K562 (cell line): ENCODE results near the gene WNT8A. TPM values are rescaled to one million over a fixed set of nuclear protein-coding genes. Genes with fewer than 3 reads are reported as not detected.

ENCODE experiments used
- ATAC-seq: fragments of 200-7000 bp; cut with Tn5 transposase; 3 replicates; pipeline ENCODE4 v1.9.1; 2020; ENCODE audit warnings: moderate library complexity
- BruUV-seq: library from RNA; stranded (reverse); fragments of 400-500 nt; replicated peaks from 2 replicates; lab custom pipeline; 2021; lab: Mats Ljungman, UMichigan
- CTCF ChIA-PET: fragments of 300-600 bp; formaldehyde crosslinking; extraction: SDS; loops from one replicate; lab custom pipeline; 2021; ENCODE audit warnings: low intra/inter-chr PET ratio; lab: Yijun Ruan, JAX
- POLR2A ChIA-PET: fragments of 300-600, 350-650 bp; sonication (Branson Sonifier 250); formaldehyde crosslinking; extraction: SDS; loops from one replicate; lab custom pipeline; 2021; ENCODE audit warnings: antibody characterized with exemption, inconsistent platforms; lab: Yijun Ruan, JAX
- DNase-seq, 4 experiments: peaks; one replicate each; pipeline versions ENCODE4 v3.0.0 to v3.0.0-alpha.2; 2011 to 2018; ENCODE audit warnings: low spot score in 3 of 4, mixed read lengths in 3 of 4; ENCODE audit errors: extremely low read depth in 1 of 4
- FAIRE-seq: peaks from 2 replicates; lab custom pipeline; 2011; peaks lifted over from hg19 to GRCh38; lab: Jason Lieb, UNC
- H2AFZ ChIP-seq: 2 replicates; pipeline ENCODE4 v1.6.0; 2011; ENCODE audit warnings: low read depth, low read length, control low read depth, inconsistent platforms
- H3K27ac ChIP-seq: fragments of 200-600 bp; 3 replicates; pipeline ENCODE4 v1.8.0; 2011; ENCODE audit warnings: low read depth, mild to moderate bottlenecking, control low read depth, inconsistent platforms, low read length, moderate library complexity, mixed read lengths; ENCODE audit errors: extremely low read depth
- H3K27me3 ChIP-seq, 2 experiments: fragments of 300-600 bp in 1 of 2; 2 replicates in 1 of 2; 3 replicates in 1 of 2; pipeline versions ENCODE4 v1.6.0 to v1.8.0; 2011; ENCODE audit warnings: inconsistent platforms in 2 of 2, low read length in 2 of 2, mild to moderate bottlenecking in 1 of 2, mixed read lengths in 1 of 2, moderate library complexity in 1 of 2; ENCODE audit not compliant: control insufficient read depth in 2 of 2, insufficient read depth in 2 of 2
- H3K36me3 ChIP-seq: fragments of 300-600 bp; 3 replicates; pipeline ENCODE4 v1.8.0; 2011; ENCODE audit warnings: mild to moderate bottlenecking, low read length, inconsistent platforms; ENCODE audit not compliant: control insufficient read depth, insufficient read depth
- H3K4me1 ChIP-seq, 2 experiments: fragments of 200-600 bp in 1 of 2; replicated peaks in 1 of 2; 2 replicates in 1 of 2; 3 replicates in 1 of 2; pipeline versions ENCODE4 v1.5.1 to v1.8.0; 2011; ENCODE audit warnings: inconsistent platforms in 2 of 2, low read length in 2 of 2, mild to moderate bottlenecking in 1 of 2, mixed read lengths in 1 of 2, moderate library complexity in 1 of 2; ENCODE audit not compliant: control insufficient read depth in 2 of 2, insufficient read depth in 2 of 2
- H3K4me2 ChIP-seq: 2 replicates; pipeline ENCODE4 v1.6.1; 2011; ENCODE audit warnings: low read length, control low read depth, inconsistent platforms, mixed read lengths; ENCODE audit not compliant: insufficient read depth
- H3K4me3 ChIP-seq: fragments of 200-600 bp; sonication (generic), shearing (Covaris generic); 2 replicates; pipeline ENCODE4 v1.5.1; 2016; ENCODE audit warnings: control low read depth, inconsistent platforms
- H3K79me2 ChIP-seq: fragments of 200-600 bp; 3 replicates; pipeline ENCODE4 v1.8.0; 2011; ENCODE audit warnings: low read length, inconsistent platforms; ENCODE audit not compliant: control insufficient read depth, insufficient read depth
- H3K9ac ChIP-seq, 2 experiments: 2 replicates each; pipeline versions ENCODE4 v1.6.0 to v1.6.1; 2011; ENCODE audit warnings: low read depth in 2 of 2, low read length in 2 of 2, control low read depth in 1 of 2, inconsistent platforms in 1 of 2, mild to moderate bottlenecking in 1 of 2, mixed read lengths in 1 of 2; ENCODE audit not compliant: insufficient read depth in 1 of 2
- H3K9me1 ChIP-seq: one replicate; pipeline ENCODE4 v1.6.0; 2011; ENCODE audit warnings: inconsistent platforms, mild to moderate bottlenecking, low read length, moderate library complexity; ENCODE audit not compliant: control insufficient read depth, insufficient read depth
- H3K9me3 ChIP-seq: replicated peaks from 2 replicates; pipeline ENCODE4 v1.5.1; 2011; ENCODE audit warnings: low read depth, low read length, inconsistent platforms; ENCODE audit not compliant: control insufficient read depth, insufficient read depth
- H4K20me1 ChIP-seq: replicated peaks from 2 replicates; pipeline ENCODE4 v1.6.1; 2011; ENCODE audit warnings: low read length, inconsistent platforms, mixed read lengths; ENCODE audit not compliant: control insufficient read depth, insufficient read depth
- ARID1B ChIP-seq: fragments of 450-650 bp; IDR thresholded peaks from 2 replicates; pipeline ENCODE4 v1.6.1; 2016; ENCODE audit warnings: antibody characterized with exemption, mild to moderate bottlenecking, inconsistent platforms
- C11orf30 ChIP-seq: fragments of 450-650 bp; IDR thresholded peaks from 2 replicates; pipeline ENCODE4 v1.6.1; 2016; ENCODE audit warnings: low read depth, mild to moderate bottlenecking
- E2F3 ChIP-seq: fragments of 250-450 bp; sonication (Bioruptor Pico); IDR thresholded peaks from 2 replicates; pipeline ENCODE4 v1.4.0; 2020; ENCODE audit warnings: mild to moderate bottlenecking
- FOXJ3 ChIP-seq: sonication (generic); formaldehyde crosslinking; IDR thresholded peaks from 2 replicates; pipeline ENCODE4 v1.4.0; 2020; ENCODE audit warnings: mild to moderate bottlenecking, missing genetic modification reagents
- FOXK1 ChIP-seq: sonication (generic); formaldehyde crosslinking; IDR thresholded peaks from 2 replicates; pipeline ENCODE4 v1.8.0; 2022; ENCODE audit warnings: missing genetic modification reagents, mild to moderate bottlenecking, borderline replicate concordance
- ILK ChIP-seq: fragments of 450-650 bp; IDR thresholded peaks from 2 replicates; pipeline ENCODE4 v1.6.1; 2016; ENCODE audit warnings: missing genetic modification characterization, low read depth, mild to moderate bottlenecking, missing compliant biosample characterization, moderate library complexity, borderline replicate concordance
- MEF2A ChIP-seq: IDR thresholded peaks from 2 replicates; pipeline ENCODE4 v1.6.1; 2011; ENCODE audit warnings: low read depth, mild to moderate bottlenecking, low read length, moderate library complexity; ENCODE audit not compliant: control insufficient read depth
- MXI1 ChIP-seq: IDR thresholded peaks from 2 replicates; pipeline ENCODE4 v1.6.1; 2011; ENCODE audit warnings: low read depth, mild to moderate bottlenecking, improper control_type of control experiment, low read length
- NELFE ChIP-seq: IDR thresholded peaks from 2 replicates; pipeline ENCODE4 v1.6.1; 2011; ENCODE audit warnings: mild to moderate bottlenecking; ENCODE audit not compliant: insufficient read depth, insufficient read length
- POU5F1 ChIP-seq: fragments of 150-350 bp; IDR thresholded peaks from 2 replicates; pipeline ENCODE4 v1.6.1; 2014; ENCODE audit warnings: borderline replicate concordance, low read length, low read depth, mild to moderate bottlenecking; ENCODE audit not compliant: partially characterized antibody
- TCF7 ChIP-seq: sonication (generic); IDR thresholded peaks from 2 replicates; pipeline ENCODE4 v1.6.1; 2016; ENCODE audit warnings: antibody characterized with exemption, borderline replicate concordance
- THAP12 ChIP-seq: fragments of 250-450 bp; sonication (Bioruptor Pico); IDR thresholded peaks from 2 replicates; pipeline ENCODE4 v1.9.0; 2021; ENCODE audit warnings: mild to moderate bottlenecking, inconsistent platforms
- ZNF668 ChIP-seq: fragments of 250-450 bp; sonication (Bioruptor Pico); IDR thresholded peaks from 2 replicates; pipeline ENCODE4 v1.8.0; 2022; ENCODE audit warnings: mild to moderate bottlenecking, inconsistent platforms
- WGBS: fragments of 100-300 bp; shearing (Covaris generic); methylation state at CpG from one replicate; pipeline ENCODE4 v1.1.6; 2016; ENCODE audit warnings: low coverage, mixed read lengths; ENCODE audit not compliant: insufficient coverage; ENCODE audit errors: missing lambda C conversion rate; 5-methylcytosine and 5-hydroxymethylcytosine counted together
- in situ Hi-C: fragments of 300-500 bp; cut with MboI; formaldehyde crosslinking; loops from 4 replicates; pipeline ENCODE4 v1.15.0; 2018; ENCODE audit warnings: inconsistent platforms, mixed read lengths
- intact Hi-C: fragments of 100-400 bp; cut with micrococcal nuclease; formaldehyde crosslinking; loops from 2 replicates; pipeline ENCODE4 v1.14.2; 2022
- polyA plus RNA-seq, 8 experiments: library from polyadenylated mRNA; depleted of rRNA in 4 of 8; stranded (reverse) in 5 of 8; unstranded in 3 of 8; fragments of >200 nt; fragmentation: Nextera tagmentation in 2 of 8; fragmentation: Illumina TruSeq in 1 of 8; extraction: Ambion mirVana in 2 of 8; extraction: Trizol in 1 of 8; gene quantifications; 2 replicates each; pipeline versions ENCODE4 v1.2.1 to v1.2.3, GENCODE V29; 2011 to 2014; ENCODE audit warnings: inconsistent platforms in 1 of 8, missing spikeins in 1 of 8
- total RNA-seq, 7 experiments: library from RNA; depleted of rRNA in 6 of 7; stranded (reverse); fragments of >200 nt in 6 of 7; fragmentation: Illumina TruSeq in 2 of 7; extraction: Trizol in 2 of 7; gene quantifications; 2 replicates each; pipeline versions ENCODE4 v1.2.1 to v1.2.3, GENCODE V29; 2011 to 2021; ENCODE audit warnings: low replicate concordance in 1 of 7

WNT8A gene
- total and polyA plus RNA-seq, 9 of the 15 experiments (the other 6 are each of a cell fraction or from before 2014, with no cell fraction given) = not detected

- Histone ChIP-seq H3K9ac (no peak overlapping the region), H3K79me2 (no peaks in the 10 kb centered on the region; the same call in 2 of the 3 replicates), H3K9me1 (no peaks in the 10 kb centered on the region), H3K4me1 (peaks cover 0 to 11% of the 10 kb centered on the region in 2 experiments; a peak in 2 of 5 replicates), H3K27ac (no peak overlapping the region), H4K20me1 (no peaks in the 10 kb centered on the region), H3K27me3 (no peaks in the 10 kb centered on the region), H3K4me3 (no peak overlapping the region), H3K4me2 (no peak overlapping the region), H3K9me3 (no peaks in the 10 kb centered on the region; the same call in 1 of the 2 replicates), H2AFZ (peak overlapping the region; percentile 14; the same call in 1 of the 2 replicates), H3K36me3 (no peaks in the 10 kb centered on the region)
- FAIRE-seq = no peak
- intact Hi-C loops = loop anchor here (2.0 kb wide), 1 partner anchor 259 kb away; no protein-coding TSS in a partner anchor
- CTCF ChIA-PET = interaction anchor here (1.1 to 4.2 kb wide), 2 partner anchors 27 to 31 kb away, joined by 3 to 35 read pairs; no protein-coding TSS in a partner anchor
- 8% methylated on average over 1 of the region's 1 CpG for WGBS
- TF ChIP-seq NELFE (no peak), FOXK1 (CRISPR knock-in tag) (no peak), E2F3 (CRISPR knock-in tag) (no peak)
- no peak for ATAC-seq
- POLR2A ChIA-PET = interaction anchor here (1.5 kb wide), 1 partner anchor 59 kb away, joined by 4 read pairs; no protein-coding TSS in a partner anchor
- DNase-seq = no peak
- no TSS peak for BruUV-seq
- in situ Hi-C loops = no loop called here
These were observed 45.8 kb upstream of the WNT8A start for GRCh38 chr5:138037907-138038633.

GRCh38 chr5:138038826-138039225 is 45.0 kb upstream of the WNT8A start:
- Histone ChIP-seq H3K4me3 (no peak overlapping the region), H3K9me3 (no peaks in the 10 kb centered on the region; the same call in 1 of the 2 replicates), H3K27ac (no peak overlapping the region), H2AFZ (no peak overlapping the region), H3K4me1 (peaks cover 0 to 6% of the 10 kb centered on the region in 2 experiments; a peak in 2 of 5 replicates), H3K4me2 (no peak overlapping the region), H4K20me1 (no peaks in the 10 kb centered on the region), H3K9ac (no peak overlapping the region), H3K79me2 (no peaks in the 10 kb centered on the region), H3K27me3 (no peaks in the 10 kb centered on the region), H3K36me3 (no peaks in the 10 kb centered on the region), H3K9me1 (no peaks in the 10 kb centered on the region)
- ATAC-seq (no peak), FAIRE-seq (no peak), DNase-seq (no peak)
- no TSS peak for BruUV-seq
- 16% methylated on average over 1 of the region's 1 CpG for WGBS
- in situ Hi-C loops = no loop called here
- ChIA-PET CTCF (no interaction called here), POLR2A (interaction anchor here (0.6 to 1.5 kb wide), 3 partner anchors 9 to 1314 kb away, joined by 3 to 4 read pairs (median 4); no protein-coding TSS in a partner anchor)
- intact Hi-C loops = no loop called here
- TF ChIP-seq FOXJ3 (CRISPR knock-in tag) = no peak
- no peak for TF ChIP-seq MXI1
- no peak for TF ChIP-seq THAP12 (CRISPR knock-in tag)
- TF ChIP-seq ILK (tag) = no peak
- no peak for TF ChIP-seq ZNF668 (CRISPR knock-in tag)
- TF ChIP-seq TCF7 = no peak
- no peak for TF ChIP-seq C11orf30
- TF ChIP-seq POU5F1 = no peak
- no peak for TF ChIP-seq ARID1B
- no peak for TF ChIP-seq MEF2A
